OCI-LY1 (cell line): Measurements from ENCODE around the gene CCDC43.
"Not testable (repeated sequence)": the region's sequence is repeated elsewhere in the genome, so short reads cannot be mapped to it uniquely, and the experiment has no call there.

Experiments used
- H2AFZ ChIP-seq: fragments of 200-600 bp; sonication (generic), shearing (Covaris generic); 2 replicates; pipeline ENCODE4 v1.6.0; 2014; ENCODE audit warnings: antibody characterized with exemption, mild to moderate bottlenecking, low read length
- H3F3A ChIP-seq: fragments of 200-600 bp; sonication (generic), shearing (Covaris generic); 2 replicates; pipeline ENCODE4 v1.6.0; 2014; ENCODE audit warnings: mild to moderate bottlenecking, antibody characterized with exemption, low read length, moderate library complexity; ENCODE audit not compliant: insufficient read depth
- H3K27ac ChIP-seq: fragments of 200-600 bp; sonication (generic); 2 replicates; pipeline ENCODE4 v1.5.1; 2014; ENCODE audit warnings: low read length, mixed run types, mild to moderate bottlenecking, low read depth; ENCODE audit not compliant: poor library complexity, severe bottlenecking
- H3K27me3 ChIP-seq: fragments of 200-600 bp; sonication (generic); 2 replicates; pipeline ENCODE4 v1.6.0; 2014; ENCODE audit warnings: antibody characterized with exemption, mild to moderate bottlenecking, low read length, moderate library complexity; ENCODE audit not compliant: insufficient read depth
- H3K36me3 ChIP-seq: fragments of 200-600 bp; sonication (generic); 2 replicates; pipeline ENCODE4 v1.6.1; 2014; ENCODE audit warnings: mild to moderate bottlenecking, antibody characterized with exemption, low read length, moderate library complexity, mixed read lengths; ENCODE audit not compliant: insufficient read depth
- H3K4me1 ChIP-seq: fragments of 200-600 bp; sonication (generic); 2 replicates; pipeline ENCODE4 v1.5.1; 2014; ENCODE audit warnings: mild to moderate bottlenecking, low read length, moderate library complexity; ENCODE audit not compliant: insufficient read depth, severe bottlenecking
- H3K4me2 ChIP-seq: fragments of 200-600 bp; sonication (generic), shearing (Covaris generic); 2 replicates; pipeline ENCODE4 v1.6.1; 2014; ENCODE audit warnings: low read length
- H3K4me3 ChIP-seq: fragments of 200-600 bp; sonication (generic); 2 replicates; pipeline ENCODE4 v1.5.1; 2014; ENCODE audit warnings: low read length, low read depth, mild to moderate bottlenecking, mixed read lengths; ENCODE audit not compliant: poor library complexity, severe bottlenecking
- H3K79me2 ChIP-seq: fragments of 200-600 bp; shearing (Covaris generic); 2 replicates; pipeline ENCODE4 v1.6.1; 2016; ENCODE audit warnings: mixed run types, low read length, mixed read lengths; ENCODE audit not compliant: insufficient read depth
- H3K9ac ChIP-seq: fragments of 200-600 bp; sonication (generic), shearing (Covaris generic); 2 replicates; pipeline ENCODE4 v1.6.1; 2014; ENCODE audit warnings: mild to moderate bottlenecking, low read length, mixed read lengths
- H3K9me2 ChIP-seq: fragments of 200-600 bp; sonication (generic), shearing (Covaris generic); 2 replicates; pipeline ENCODE4 v1.6.1; 2014; ENCODE audit warnings: low read depth, mild to moderate bottlenecking, low read length, mixed read lengths
- H3K9me3 ChIP-seq: fragments of 200-600 bp; shearing (Covaris generic); 2 replicates; pipeline ENCODE4 v1.6.1; 2014; ENCODE audit warnings: low read length, mixed read lengths
- H4K20me1 ChIP-seq: fragments of 200-600 bp; sonication (generic), shearing (Covaris generic); 2 replicates; pipeline ENCODE4 v1.6.0; 2016; ENCODE audit warnings: mild to moderate bottlenecking, low read length; ENCODE audit not compliant: insufficient read depth
- CTCF ChIP-seq: fragments of 200-600 bp; sonication (generic), shearing (Covaris generic); IDR thresholded peaks from 2 replicates; pipeline ENCODE4 v1.5.1; 2017; ENCODE audit warnings: mild to moderate bottlenecking, antibody characterized with exemption, low read length, moderate library complexity, mixed read lengths
- EZH2 ChIP-seq: fragments of 200-600 bp; sonication (generic), shearing (Covaris generic); IDR thresholded peaks from 2 replicates; pipeline ENCODE4 v1.8.0; 2017; ENCODE audit warnings: borderline replicate concordance, mixed run types, mild to moderate bottlenecking, antibody characterized with exemption, low read length, moderate library complexity, mixed read lengths

CCDC43 gene

GRCh38 chr17:44693609-44694008, 4.0 kb upstream of the CCDC43 start:
- H3K4me1 ChIP-seq, result peaks cover 13% of the 10 kb centered on the region
- H3K27ac ChIP-seq, result no peak overlapping the region
- no peaks in the 10 kb centered on the region for H3F3A ChIP-seq
- no peak overlapping the region for H3K4me2 ChIP-seq
- no peaks in the 10 kb centered on the region for H4K20me1 ChIP-seq
- TF ChIP-seq CTCF (no peak), EZH2 (no peak)
- H3K79me2 ChIP-seq, result peaks cover 8% of the 10 kb centered on the region
- no peak overlapping the region for H3K4me3 ChIP-seq
- H3K9me3 ChIP-seq, result no peaks in the 10 kb centered on the region
- no peaks in the 10 kb centered on the region for H3K9me2 ChIP-seq
- no peaks in the 10 kb centered on the region for H3K36me3 ChIP-seq
- H3K27me3 ChIP-seq, result no peaks in the 10 kb centered on the region
- H3K9ac ChIP-seq, result no peak overlapping the region
- H2AFZ ChIP-seq, result no peak overlapping the region

- peak; percentile 40 for TF ChIP-seq CTCF
- not testable (repeated sequence) for H3K9ac ChIP-seq, H3K27ac ChIP-seq, H2AFZ ChIP-seq, H3K4me3 ChIP-seq, H3K9me3 ChIP-seq, H3K36me3 ChIP-seq, H3K9me2 ChIP-seq, H3K27me3 ChIP-seq, H3K4me2 ChIP-seq, H3F3A ChIP-seq, H4K20me1 ChIP-seq
- Histone ChIP-seq H3K4me1 (peaks cover 20% of the 10 kb centered on the region), H3K79me2 (peaks cover 13% of the 10 kb centered on the region)
Observed at GRCh38 chr17:44690746-44691306, 1.2 kb upstream of the CCDC43 start.

- TF ChIP-seq CTCF, result no peak
- TF ChIP-seq EZH2, result no peak
Observed at GRCh38 chr17:44688675-44689476, 700 bp downstream of the CCDC43 start.

More at GRCh38 chr17:44688675-44689476, 700 bp downstream of the CCDC43 start:
- peak overlapping the region; percentile 97 for H3K9ac ChIP-seq
- H2AFZ ChIP-seq, result 0 out of 2 replicates have a peak overlapping the region, but pooled peaks have one; percentile 8
- peak overlapping the region; percentile 88 for H3K4me2 ChIP-seq
- H3K4me1 ChIP-seq, result peaks cover 22% of the 10 kb centered on the region
- H3K79me2 ChIP-seq, result peaks cover 17% of the 10 kb centered on the region
- H3K9me3 ChIP-seq, result no peaks in the 10 kb centered on the region
- H3K4me3 ChIP-seq, result peak overlapping the region; percentile 97
- peaks cover 14% of the 10 kb centered on the region; the same call in 1 of the 2 replicates for H3K36me3 ChIP-seq
- H3K27me3 ChIP-seq, result no peaks in the 10 kb centered on the region
- H3K9me2 ChIP-seq, result no peaks in the 10 kb centered on the region
- no peak overlapping the region for H3K27ac ChIP-seq
- no peaks in the 10 kb centered on the region for H3F3A ChIP-seq
- no peaks in the 10 kb centered on the region for H4K20me1 ChIP-seq
